BJ (cell line): Measurements from ENCODE around the gene CDH12. TPM values are rescaled to one million over a fixed set of nuclear protein-coding genes. Genes with fewer than 3 reads are reported as not detected.
"Not testable (repeated sequence)": the region's sequence is repeated elsewhere in the genome, so short reads cannot be mapped to it uniquely, and the experiment has no call there.

ENCODE experiments used
- CTCF ChIA-PET: fragments of 350-600 bp; formaldehyde crosslinking; extraction: SDS; loops from one replicate; lab custom pipeline; 2021; ENCODE audit warnings: antibody characterized with exemption, inconsistent platforms; lab: Yijun Ruan, JAX
- POLR2A ChIA-PET: fragments of 300-600 bp; sonication (Branson Sonifier 250); formaldehyde crosslinking; extraction: SDS; loops from one replicate; lab custom pipeline; 2021; ENCODE audit warnings: antibody characterized with exemption; lab: Charles Lee
- DNase-seq: peaks from one replicate; pipeline ENCODE4 v3.0.0-alpha.2; 2011; ENCODE audit warnings: low read depth
- H3K27me3 ChIP-seq: 2 replicates; pipeline ENCODE4 v1.6.0; 2011; ENCODE audit warnings: low read length; ENCODE audit not compliant: control insufficient read depth, insufficient read depth
- H3K36me3 ChIP-seq: 2 replicates; pipeline ENCODE4 v1.5.1; 2011; ENCODE audit warnings: low read length; ENCODE audit not compliant: control insufficient read depth, insufficient read depth
- H3K4me3 ChIP-seq: 2 replicates; pipeline ENCODE4 v1.5.1; 2011; ENCODE audit warnings: low read depth, mild to moderate bottlenecking, control low read depth, low read length
- polyA plus RNA-seq: library from polyadenylated mRNA; depleted of rRNA; stranded (reverse); fragments of >200 nt; gene quantifications from 2 replicates; pipeline ENCODE4 v1.2.3, GENCODE V29; 2011

The CDH12 gene
- polyA plus RNA-seq, 1 experiment, result not detected

DNA sequence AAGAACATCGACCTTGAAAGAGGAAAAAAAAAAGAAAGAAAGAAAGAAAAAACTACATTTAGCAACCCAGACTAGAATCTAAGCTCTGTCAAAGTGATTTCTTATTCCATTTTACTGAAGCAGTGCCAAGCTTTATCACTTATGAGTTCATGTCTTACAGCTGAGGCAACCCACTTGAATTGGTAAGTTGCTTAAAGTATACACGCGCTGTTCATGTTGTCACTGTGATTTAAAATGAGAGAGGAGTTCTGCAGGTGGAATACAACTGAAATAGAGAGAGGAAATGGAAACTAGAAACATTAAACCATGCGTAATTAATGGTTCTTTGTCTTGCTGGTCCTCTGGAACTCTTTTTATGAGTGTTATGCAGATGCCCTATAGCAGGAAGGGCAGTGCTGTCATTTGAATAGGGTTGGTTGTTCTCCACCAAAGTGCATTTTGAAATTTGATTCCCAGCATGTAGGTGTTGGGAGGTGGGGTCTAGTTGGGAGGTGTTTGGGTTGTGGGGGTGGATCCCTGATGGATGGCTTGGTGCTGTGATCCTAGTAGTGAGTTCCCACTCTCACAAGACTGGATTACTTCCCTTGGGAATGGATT, 665.4 kb downstream of the CDH12 start:
- DNase-seq, POLR2A ChIA-PET, CTCF ChIA-PET, H3K4me3 ChIP-seq, H3K36me3 ChIP-seq, H3K27me3 ChIP-seq: not testable (repeated sequence)

GRCh38 chr5:22169226-22169625, 683.9 kb downstream of the CDH12 start:
- H3K27me3 ChIP-seq, CTCF ChIA-PET, H3K36me3 ChIP-seq, POLR2A ChIA-PET, DNase-seq, H3K4me3 ChIP-seq: not testable (repeated sequence)

GRCh38 chr5:22168704-22169103, 684.4 kb downstream of the CDH12 start:
- H3K27me3 ChIP-seq, DNase-seq, H3K4me3 ChIP-seq, POLR2A ChIA-PET, H3K36me3 ChIP-seq, CTCF ChIA-PET: not testable (repeated sequence)

GRCh38 chr5:22165931-22166330, 687.2 kb downstream of the CDH12 start:
- H3K27me3 ChIP-seq, POLR2A ChIA-PET, CTCF ChIA-PET, H3K36me3 ChIP-seq, H3K4me3 ChIP-seq, DNase-seq: not testable (repeated sequence)

DNA sequence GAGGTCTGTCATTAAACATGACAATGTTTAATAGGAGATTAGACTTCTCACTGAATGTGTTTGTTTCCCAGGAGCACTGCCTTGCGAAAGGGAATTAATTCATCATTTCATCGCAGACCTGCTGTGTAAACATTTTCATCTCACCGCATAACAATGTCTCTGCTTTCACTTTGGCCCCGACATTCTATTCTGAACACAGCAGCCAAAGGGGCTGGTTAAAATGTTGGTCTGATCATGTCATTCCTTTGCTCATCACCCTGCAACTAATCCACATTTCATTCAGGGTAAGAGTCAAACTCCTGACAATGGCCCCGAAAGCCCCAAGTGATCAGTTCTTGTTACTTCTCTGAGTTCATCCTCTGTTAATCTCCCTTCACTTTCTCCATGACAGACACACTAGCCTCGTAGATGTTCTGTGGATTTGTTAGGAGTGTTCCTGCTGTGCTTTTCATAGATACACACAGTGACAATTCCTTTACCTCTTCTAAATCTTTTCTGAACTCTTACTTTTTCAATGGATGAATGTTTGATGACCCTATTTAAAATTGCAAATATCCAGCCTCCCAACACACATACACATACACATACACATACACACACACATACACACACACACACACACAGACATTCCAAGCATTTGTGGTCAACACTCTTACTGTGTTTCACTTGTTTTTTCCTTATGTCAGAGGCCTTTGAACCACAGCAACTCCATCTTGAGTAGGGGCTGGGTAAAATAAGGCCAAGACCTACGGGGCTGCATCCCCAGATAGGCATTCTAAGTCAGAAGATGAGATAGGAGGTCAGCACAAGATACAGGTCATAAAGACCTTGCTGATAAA, 688.0 kb downstream of the CDH12 start:
- H3K36me3 ChIP-seq, CTCF ChIA-PET, DNase-seq, H3K4me3 ChIP-seq, POLR2A ChIA-PET, H3K27me3 ChIP-seq: not testable (repeated sequence)

DNA sequence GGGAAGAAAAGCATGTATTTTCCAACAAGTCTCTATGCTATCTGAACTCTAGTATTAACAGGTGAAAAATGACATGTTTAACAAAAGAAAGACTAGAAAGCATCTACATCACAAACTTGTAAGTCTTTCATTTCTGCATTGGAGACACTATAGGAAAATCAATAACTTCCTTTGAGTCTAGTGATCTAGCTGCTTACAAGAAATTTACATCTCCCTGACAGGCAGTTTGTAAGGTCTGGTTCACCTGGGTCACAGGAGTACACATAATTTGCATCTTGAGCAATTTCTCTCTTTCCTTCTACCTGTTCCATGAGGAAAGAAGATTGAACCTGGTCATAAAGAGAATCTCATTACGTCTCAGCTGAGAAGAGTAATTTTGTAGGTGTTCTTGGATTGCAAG, 696.2 kb downstream of the CDH12 start:
- H3K36me3 ChIP-seq, H3K27me3 ChIP-seq, DNase-seq, H3K4me3 ChIP-seq, CTCF ChIA-PET, POLR2A ChIA-PET: not testable (repeated sequence)

DNA sequence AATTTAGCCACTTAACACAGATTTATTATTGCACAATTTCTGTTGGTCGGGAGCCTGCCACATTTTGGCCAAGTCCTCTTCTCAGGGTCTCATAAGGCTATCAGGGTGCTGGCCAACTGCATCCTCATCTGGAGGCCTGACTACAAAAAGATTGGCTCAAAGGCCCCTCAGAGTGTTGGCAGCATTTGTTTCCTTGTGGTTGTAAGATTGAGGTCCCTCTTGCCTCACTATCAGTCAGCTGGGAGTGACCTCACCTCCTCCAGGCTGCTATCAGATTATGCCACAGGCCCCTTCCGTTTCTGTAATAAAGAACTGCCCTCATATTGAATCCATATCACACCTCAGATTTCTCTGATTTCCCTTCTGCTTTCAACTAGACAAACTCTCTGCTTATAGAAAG, 698.4 kb downstream of the CDH12 start:
- DNase-seq, CTCF ChIA-PET, H3K36me3 ChIP-seq, H3K4me3 ChIP-seq, H3K27me3 ChIP-seq, POLR2A ChIA-PET: not testable (repeated sequence)

DNA sequence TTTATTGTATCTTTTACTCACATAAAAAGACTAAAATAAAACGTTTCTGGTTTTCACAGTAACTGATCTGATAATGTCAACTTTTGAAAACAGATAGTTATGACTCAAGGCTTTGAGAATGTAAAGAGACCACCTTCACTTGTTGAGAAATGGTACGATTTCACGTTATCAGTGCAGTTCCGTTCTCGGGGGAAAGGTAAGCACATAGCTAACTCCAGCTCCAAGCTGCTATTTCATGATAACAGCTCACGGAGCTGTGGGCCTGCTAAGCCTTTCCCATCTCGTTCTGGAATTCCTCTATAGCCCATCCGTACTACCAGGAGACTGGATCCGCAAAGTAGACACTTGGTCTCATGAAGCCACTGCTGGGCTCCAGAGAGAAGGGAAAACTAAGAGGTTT, 701.3 kb downstream of the CDH12 start:
- H3K4me3 ChIP-seq, CTCF ChIA-PET, H3K27me3 ChIP-seq, POLR2A ChIA-PET, DNase-seq, H3K36me3 ChIP-seq: not testable (repeated sequence)

GRCh38 chr5:22140418-22140817, 712.7 kb downstream of the CDH12 start:
- H3K27me3 ChIP-seq, DNase-seq, H3K36me3 ChIP-seq, CTCF ChIA-PET, H3K4me3 ChIP-seq, POLR2A ChIA-PET: not testable (repeated sequence)

DNA sequence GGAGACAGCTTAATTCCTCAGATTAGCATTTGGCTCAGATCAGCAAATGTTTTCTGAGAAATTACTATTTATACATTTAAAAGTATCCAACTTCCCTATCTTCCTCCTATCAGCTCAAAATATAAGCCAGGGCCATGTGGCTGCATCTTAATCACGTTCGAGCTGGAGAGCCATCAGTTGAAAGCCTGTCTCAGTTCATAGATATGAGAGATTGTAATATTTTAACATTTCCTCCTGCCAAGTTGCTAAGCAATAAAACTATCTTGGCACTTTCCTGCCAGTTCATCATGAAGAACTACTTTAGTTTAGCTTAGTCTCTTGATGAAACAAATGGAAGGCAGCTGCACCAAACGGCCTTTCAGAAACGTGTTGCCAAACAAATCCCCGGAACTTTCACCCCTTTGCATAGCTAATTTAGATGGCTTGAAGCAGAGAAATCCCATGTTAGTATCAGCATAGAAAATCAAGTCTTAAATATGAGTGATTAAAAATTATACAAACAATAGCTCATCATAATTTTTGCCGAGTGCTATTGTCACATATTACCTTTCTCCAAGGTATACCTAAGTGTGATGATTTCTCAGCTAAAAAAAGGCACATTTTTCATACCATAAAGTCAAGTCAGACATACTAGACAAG, 713.4 kb downstream of the CDH12 start:
- CTCF ChIA-PET, DNase-seq, H3K27me3 ChIP-seq, POLR2A ChIA-PET, H3K36me3 ChIP-seq, H3K4me3 ChIP-seq: not testable (repeated sequence)
